Uterus (tissue), 2 donors: ENCODE data around the gene SEC14L3.

Experiments
- POLR2A ChIP-seq, 2 donors: fragments of 450-650 bp; IDR thresholded peaks; one replicate each; pipeline ENCODE4 v1.6.1; 2016; ENCODE audit warnings: antibody characterized with exemption in 2 of 2, mild to moderate bottlenecking in 1 of 2, moderate library complexity in 1 of 2
- TF ChIP-seq, protein P1 (sequence below), 4 experiments: fragments of 200-600 bp in 2 of 4; fragments of 450-650 bp in 2 of 4; sonication (generic) in 2 of 4; IDR thresholded peaks; one replicate each; pipeline ENCODE4 v1.5.1; 2016 to 2019; ENCODE audit warnings: antibody characterized with exemption in 4 of 4, mild to moderate bottlenecking in 2 of 4, moderate library complexity in 1 of 4

GRCh38 chr22:30436196-30436595 is 35.6 kb downstream of the SEC14L3 start:
- TF ChIP-seq POLR2A (IDR thresholded peaks at IDR 0.05), result no peak
- TF ChIP-seq, protein P1, sequence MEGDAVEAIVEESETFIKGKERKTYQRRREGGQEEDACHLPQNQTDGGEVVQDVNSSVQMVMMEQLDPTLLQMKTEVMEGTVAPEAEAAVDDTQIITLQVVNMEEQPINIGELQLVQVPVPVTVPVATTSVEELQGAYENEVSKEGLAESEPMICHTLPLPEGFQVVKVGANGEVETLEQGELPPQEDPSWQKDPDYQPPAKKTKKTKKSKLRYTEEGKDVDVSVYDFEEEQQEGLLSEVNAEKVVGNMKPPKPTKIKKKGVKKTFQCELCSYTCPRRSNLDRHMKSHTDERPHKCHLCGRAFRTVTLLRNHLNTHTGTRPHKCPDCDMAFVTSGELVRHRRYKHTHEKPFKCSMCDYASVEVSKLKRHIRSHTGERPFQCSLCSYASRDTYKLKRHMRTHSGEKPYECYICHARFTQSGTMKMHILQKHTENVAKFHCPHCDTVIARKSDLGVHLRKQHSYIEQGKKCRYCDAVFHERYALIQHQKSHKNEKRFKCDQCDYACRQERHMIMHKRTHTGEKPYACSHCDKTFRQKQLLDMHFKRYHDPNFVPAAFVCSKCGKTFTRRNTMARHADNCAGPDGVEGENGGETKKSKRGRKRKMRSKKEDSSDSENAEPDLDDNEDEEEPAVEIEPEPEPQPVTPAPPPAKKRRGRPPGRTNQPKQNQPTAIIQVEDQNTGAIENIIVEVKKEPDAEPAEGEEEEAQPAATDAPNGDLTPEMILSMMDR (IDR thresholded peaks at IDR 0.05), result no peak
